ENCODE data around the gene SYCE3. TPM values are rescaled to one million over a fixed set of nuclear protein-coding genes. Genes with fewer than 3 reads are reported as not detected.

The SYCE3 gene
- polyA plus RNA-seq, 1 of the 3 experiments (the other 2 are of a cell fraction), result 3.6 TPM

GRCh38 chr22:50561401-50562358 is 1.0 kb downstream of the SYCE3 start:
- 90% methylated on average over 34 of the region's 34 CpGs for WGBS (ENCODE audit: low lambda C conversion rate)
- TF ChIP-seq GABPA (IDR thresholded peaks at IDR 0.05; ENCODE audit: low read depth), result no peak
- no peak for TF ChIP-seq TCF12 (IDR thresholded peaks at IDR 0.05)
- TF ChIP-seq MXI1 (IDR thresholded peaks at IDR 0.05; ENCODE audit: low read depth, low read length), result no peak
- no peak for TF ChIP-seq USF1 (IDR thresholded peaks at IDR 0.05; ENCODE audit: borderline replicate concordance, low read depth)
- TF ChIP-seq RXRA (IDR thresholded peaks at IDR 0.05; ENCODE audit: borderline replicate concordance, low read depth), result no peak
- no peak for TF ChIP-seq JUND (IDR thresholded peaks at IDR 0.05)
- TF ChIP-seq RAD21 (IDR thresholded peaks at IDR 0.05; ENCODE audit: low read length), result no peak
- no peak for TF ChIP-seq MEF2A (IDR thresholded peaks at IDR 0.05; ENCODE audit: borderline replicate concordance, low read depth)
- no peak for TF ChIP-seq ELF1 (IDR thresholded peaks at IDR 0.05)
- TF ChIP-seq ZBTB33 (IDR thresholded peaks at IDR 0.05; ENCODE audit: borderline replicate concordance, low read depth), result no peak
- no peak for TF ChIP-seq CTCF (IDR thresholded peaks at IDR 0.05)
- TF ChIP-seq NFIC (IDR thresholded peaks at IDR 0.05; ENCODE audit: borderline replicate concordance), result no peak
- no peak for TF ChIP-seq YY1 (IDR thresholded peaks at IDR 0.05; ENCODE audit: low read depth)
- TF ChIP-seq FOXJ3 (CRISPR knock-in tag; IDR thresholded peaks at IDR 0.05), result no peak
- no peak for TF ChIP-seq SMC3 (IDR thresholded peaks at IDR 0.05; ENCODE audit: low read depth, low read length)
- no peak for TF ChIP-seq POLR2AphosphoS5 (IDR thresholded peaks at IDR 0.05; ENCODE audit: low read depth, low read length)
- no peak for TF ChIP-seq EZH2phosphoT487 (IDR thresholded peaks at IDR 0.05; ENCODE audit: borderline replicate concordance, low read depth)
- no peak for TF ChIP-seq FOXM1 (IDR thresholded peaks at IDR 0.05; ENCODE audit: low read depth)
- TF ChIP-seq RCOR1 (IDR thresholded peaks at IDR 0.05; ENCODE audit: low read length), result no peak
- no peaks in the 10 kb centered on the region for H4K20me1 ChIP-seq (ENCODE audit: insufficient read depth)
- H3K27me3 ChIP-seq (ENCODE audit: insufficient read depth), result no peaks in the 10 kb centered on the region
- POLR2A ChIA-PET, result interaction anchor here (0.5 kb wide), 1 partner anchor 62 kb away, joined by 3 read pairs; no protein-coding TSS in a partner anchor
- no peaks in the 10 kb centered on the region for H3K36me3 ChIP-seq (replicated peaks in 1 of 2; ENCODE audit: control insufficient read depth in 1 of 2, insufficient read depth in 2 of 2, low read length in 1 of 2)
- peaks cover 2% of the 10 kb centered on the region for H3F3A ChIP-seq (replicated peaks; ENCODE audit: insufficient read depth)
- H3K79me2 ChIP-seq (ENCODE audit: insufficient read depth), result no peaks in the 10 kb centered on the region
- CTCF ChIA-PET, result no interaction called here
- no peak overlapping the region for H3K4me3 ChIP-seq (ENCODE audit: low read depth in 2 of 2, low read length in 1 of 2)
- H3K27ac ChIP-seq (ENCODE audit: low read depth in 2 of 2, low read length in 1 of 2), result no peak overlapping the region
- H3K4me2 ChIP-seq, result no peak overlapping the region
- DNase-seq, result no peak
- peaks cover 0 to 4% of the 10 kb centered on the region in 2 experiments; a peak in 1 of 4 replicates for H3K4me1 ChIP-seq (ENCODE audit: control insufficient read depth in 1 of 2, insufficient read depth in 2 of 2, low read depth in 1 of 2, low read length in 1 of 2)
- H2AFZ ChIP-seq (ENCODE audit: low read depth), result no peak overlapping the region
- H3K9me2 ChIP-seq, result no peaks in the 10 kb centered on the region
- no peaks in the 10 kb centered on the region for H3K9me3 ChIP-seq
- H3K9ac ChIP-seq, result no peak overlapping the region
